ENCODE results near the gene NR2F1.

The NR2F1 gene

DNA sequence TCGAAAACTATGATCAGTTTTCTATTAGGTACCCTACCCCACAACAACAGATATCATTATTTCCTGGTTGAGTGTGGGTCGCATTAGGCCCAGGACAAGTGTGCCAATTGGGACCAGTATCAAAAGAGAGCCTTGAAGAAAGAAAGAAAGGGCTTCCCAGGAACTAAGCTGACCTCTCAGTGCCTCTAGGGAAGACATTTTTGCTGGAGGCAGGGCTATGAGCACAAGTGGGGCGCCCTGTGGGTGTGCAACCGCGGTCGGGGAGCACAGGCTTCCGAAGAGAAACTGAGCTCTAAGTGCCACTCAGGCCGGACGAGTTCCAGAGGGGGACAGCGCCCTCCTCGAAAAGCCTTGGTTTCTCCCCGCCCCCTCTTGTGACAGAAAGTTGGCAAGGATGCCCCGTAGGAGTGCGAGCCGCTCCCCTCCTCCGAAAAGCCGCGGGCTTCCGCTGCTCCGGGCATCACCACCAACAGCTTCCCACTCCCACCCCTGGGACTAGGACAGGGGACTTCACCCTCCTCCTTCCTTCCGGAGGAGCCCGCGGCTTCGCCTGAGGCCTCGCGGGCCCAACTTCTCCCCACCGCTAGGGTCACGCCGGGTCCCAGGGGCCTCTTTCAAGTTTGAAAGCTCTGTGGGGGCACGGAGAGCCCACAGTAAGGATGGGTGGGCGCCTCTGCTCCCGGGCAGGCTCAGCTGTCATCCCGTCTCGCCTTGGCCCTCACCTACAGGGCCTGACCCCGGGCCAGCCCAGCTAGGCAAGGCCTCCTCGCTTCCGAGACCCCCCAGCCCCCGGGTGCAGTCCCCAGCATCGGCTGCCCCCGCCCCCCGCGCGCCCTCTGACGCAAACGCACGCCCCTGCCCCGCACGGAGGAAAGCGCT, 4.0 kb upstream of the NR2F1 start:
- peaks cover 6% of the 10 kb centered on the region; the same call in 1 of the 2 replicates for H3F3A ChIP-seq (ENCODE audit: insufficient read depth)
- no peaks in the 10 kb centered on the region for H3K36me3 ChIP-seq (ENCODE audit: low read length)
- no peak for TF ChIP-seq EZH2phosphoT487 (conservative IDR thresholded peaks at IDR 0.05; ENCODE audit: low read length)
- TF ChIP-seq, protein P1, sequence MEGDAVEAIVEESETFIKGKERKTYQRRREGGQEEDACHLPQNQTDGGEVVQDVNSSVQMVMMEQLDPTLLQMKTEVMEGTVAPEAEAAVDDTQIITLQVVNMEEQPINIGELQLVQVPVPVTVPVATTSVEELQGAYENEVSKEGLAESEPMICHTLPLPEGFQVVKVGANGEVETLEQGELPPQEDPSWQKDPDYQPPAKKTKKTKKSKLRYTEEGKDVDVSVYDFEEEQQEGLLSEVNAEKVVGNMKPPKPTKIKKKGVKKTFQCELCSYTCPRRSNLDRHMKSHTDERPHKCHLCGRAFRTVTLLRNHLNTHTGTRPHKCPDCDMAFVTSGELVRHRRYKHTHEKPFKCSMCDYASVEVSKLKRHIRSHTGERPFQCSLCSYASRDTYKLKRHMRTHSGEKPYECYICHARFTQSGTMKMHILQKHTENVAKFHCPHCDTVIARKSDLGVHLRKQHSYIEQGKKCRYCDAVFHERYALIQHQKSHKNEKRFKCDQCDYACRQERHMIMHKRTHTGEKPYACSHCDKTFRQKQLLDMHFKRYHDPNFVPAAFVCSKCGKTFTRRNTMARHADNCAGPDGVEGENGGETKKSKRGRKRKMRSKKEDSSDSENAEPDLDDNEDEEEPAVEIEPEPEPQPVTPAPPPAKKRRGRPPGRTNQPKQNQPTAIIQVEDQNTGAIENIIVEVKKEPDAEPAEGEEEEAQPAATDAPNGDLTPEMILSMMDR (IDR thresholded peaks at IDR 0.05; ENCODE audit: insufficient read depth, low read length, poor library complexity, severe bottlenecking) = no peak
- no peaks in the 10 kb centered on the region for H3K9me3 ChIP-seq (ENCODE audit: insufficient read depth, low read length)
- no peaks in the 10 kb centered on the region for H3K9me2 ChIP-seq (replicated peaks; ENCODE audit: insufficient read depth, low read length)
- no peaks in the 10 kb centered on the region for H3K79me2 ChIP-seq (ENCODE audit: insufficient read depth, low read length)
- no peak overlapping the region for H3K9ac ChIP-seq (ENCODE audit: low read length)
- no peak overlapping the region for H3K27ac ChIP-seq (ENCODE audit: low read depth, low read length)
- H3K27me3 ChIP-seq (ENCODE audit: low read length) = no peaks in the 10 kb centered on the region
- no peaks in the 10 kb centered on the region for H4K20me1 ChIP-seq (ENCODE audit: low read depth, low read length)
- H3K4me2 ChIP-seq (ENCODE audit: low read depth, low read length, poor library complexity, severe bottlenecking) = no peak overlapping the region
- H2AFZ ChIP-seq (ENCODE audit: low read depth, low read length, severe bottlenecking) = no peak overlapping the region
- no peak overlapping the region for H3K4me3 ChIP-seq (ENCODE audit: insufficient read depth, low read length, poor library complexity, severe bottlenecking)

DNA sequence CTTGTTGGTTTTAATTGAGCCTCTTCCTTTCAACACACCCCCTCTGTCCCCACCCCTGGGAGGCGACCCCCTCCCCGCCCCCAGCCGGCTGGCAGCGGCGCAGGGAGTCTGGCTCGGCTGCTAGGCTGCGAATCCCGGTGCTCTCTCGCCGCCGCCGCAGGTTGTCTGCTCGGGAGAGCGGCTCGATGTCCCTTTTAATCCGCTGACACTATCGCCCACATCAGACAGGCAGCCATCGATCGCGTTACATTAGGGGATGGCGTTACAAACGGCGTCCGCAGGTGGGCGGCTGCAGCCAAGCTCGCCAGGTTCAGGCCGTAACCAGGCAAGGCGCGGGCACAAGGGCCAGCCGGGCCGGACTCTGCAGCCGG, 3.3 kb upstream of the NR2F1 start:
- Histone ChIP-seq H3K27me3 (ENCODE audit: low read length) (no peaks in the 10 kb centered on the region), H3K9ac (ENCODE audit: low read length) (no peak overlapping the region), H3K36me3 (ENCODE audit: low read length) (no peaks in the 10 kb centered on the region), H3F3A (ENCODE audit: insufficient read depth) (peaks cover 6% of the 10 kb centered on the region; the same call in 1 of the 2 replicates), H4K20me1 (ENCODE audit: low read depth, low read length) (no peaks in the 10 kb centered on the region), H3K4me3 (ENCODE audit: insufficient read depth, low read length, poor library complexity, severe bottlenecking) (no peak overlapping the region), H2AFZ (ENCODE audit: low read depth, low read length, severe bottlenecking) (no peak overlapping the region), H3K9me3 (ENCODE audit: insufficient read depth, low read length) (no peaks in the 10 kb centered on the region), H3K79me2 (ENCODE audit: insufficient read depth, low read length) (no peaks in the 10 kb centered on the region), H3K27ac (ENCODE audit: low read depth, low read length) (no peak overlapping the region), H3K4me2 (ENCODE audit: low read depth, low read length, poor library complexity, severe bottlenecking) (no peak overlapping the region), H3K9me2 (replicated peaks; ENCODE audit: insufficient read depth, low read length) (no peaks in the 10 kb centered on the region)
- TF ChIP-seq, protein P1 (IDR thresholded peaks at IDR 0.05; ENCODE audit: insufficient read depth, low read length, poor library complexity, severe bottlenecking) = no peak
- no peak for TF ChIP-seq EZH2phosphoT487 (conservative IDR thresholded peaks at IDR 0.05; ENCODE audit: low read length)

- no peak for TF ChIP-seq EZH2phosphoT487 (conservative IDR thresholded peaks at IDR 0.05; ENCODE audit: low read length)
- TF ChIP-seq, protein P1 (IDR thresholded peaks at IDR 0.05; ENCODE audit: insufficient read depth, low read length, poor library complexity, severe bottlenecking) = no peak
- Histone ChIP-seq H3K9ac (ENCODE audit: low read length) (no peak overlapping the region), H3K79me2 (ENCODE audit: insufficient read depth, low read length) (no peaks in the 10 kb centered on the region), H3F3A (ENCODE audit: insufficient read depth) (peaks cover 6% of the 10 kb centered on the region; the same call in 1 of the 2 replicates), H4K20me1 (ENCODE audit: low read depth, low read length) (no peaks in the 10 kb centered on the region), H3K9me3 (ENCODE audit: insufficient read depth, low read length) (no peaks in the 10 kb centered on the region), H3K36me3 (ENCODE audit: low read length) (no peaks in the 10 kb centered on the region), H3K4me2 (ENCODE audit: low read depth, low read length, poor library complexity, severe bottlenecking) (peak overlapping the region; percentile 97), H2AFZ (ENCODE audit: low read depth, low read length, severe bottlenecking) (no peak overlapping the region), H3K9me2 (replicated peaks; ENCODE audit: insufficient read depth, low read length) (no peaks in the 10 kb centered on the region), H3K4me3 (ENCODE audit: insufficient read depth, low read length, poor library complexity, severe bottlenecking) (no peak overlapping the region), H3K27me3 (ENCODE audit: low read length) (no peaks in the 10 kb centered on the region), H3K27ac (ENCODE audit: low read depth, low read length) (no peak overlapping the region)
Measured at GRCh38 chr5:93580063-93580926, 2.7 kb upstream of the NR2F1 start.
